Thyroid gland (tissue), 4 donors: Measurements from ENCODE around the gene STRBP.

Experiments
- CTCF ChIP-seq, 6 experiments: fragments of 200-600 bp in 3 of 6; fragments of 450-650 bp in 3 of 6; sonication (generic) in 3 of 6; IDR thresholded peaks; one replicate each; pipeline ENCODE4 v1.5.1; 2016 to 2019; ENCODE audit warnings: antibody characterized with exemption in 6 of 6, mild to moderate bottlenecking in 2 of 6, inconsistent platforms in 1 of 6, moderate library complexity in 1 of 6
- POLR2A ChIP-seq, 2 donors: fragments of 450-650 bp; IDR thresholded peaks; one replicate each; pipeline ENCODE4 v1.6.1; 2017; ENCODE audit warnings: antibody characterized with exemption in 2 of 2, mild to moderate bottlenecking in 2 of 2, moderate library complexity in 1 of 2

- no peak for TF ChIP-seq POLR2A (IDR thresholded peaks at IDR 0.05)
- TF ChIP-seq CTCF (IDR thresholded peaks at IDR 0.05), result no peak
These were observed 8.0 kb downstream of the STRBP start for GRCh38 chr9:123260340-123260739.
